GM23338 (cell line): ENCODE measurements around the gene CMIP. TPM values are rescaled to one million over a fixed set of nuclear protein-coding genes. Genes with fewer than 3 reads are reported as not detected.

Experiments
- ATAC-seq: fragments of 200-7000 bp; cut with Tn5 transposase; 3 replicates; pipeline ENCODE4 v1.9.1; 2020
- DNase-seq: peaks from one replicate; pipeline ENCODE4 v3.0.0-alpha.2; 2015; ENCODE audit warnings: low spot score
- H2AFZ ChIP-seq: fragments of 200-600 bp; sonication (generic); 2 replicates; pipeline ENCODE4 v1.8.0; 2016; ENCODE audit warnings: antibody characterized with exemption, mild to moderate bottlenecking, moderate library complexity
- H3F3A ChIP-seq: fragments of 200-600 bp; sonication (generic); replicated peaks from 2 replicates; pipeline ENCODE4 v1.8.0; 2017; ENCODE audit warnings: antibody characterized with exemption, mixed run types, low read depth
- H3K27ac ChIP-seq: fragments of 200-600 bp; sonication (generic); 2 replicates; pipeline ENCODE4 v1.6.1; 2016; ENCODE audit warnings: low read depth
- H3K27me3 ChIP-seq: fragments of 200-600 bp; sonication (generic); 2 replicates; pipeline ENCODE4 v1.8.0; 2016; ENCODE audit warnings: mild to moderate bottlenecking, mixed run types, moderate library complexity; ENCODE audit not compliant: insufficient read depth
- H3K36me3 ChIP-seq: fragments of 200-600 bp; sonication (generic); 2 replicates; pipeline ENCODE4 v1.8.0; 2016; ENCODE audit warnings: mild to moderate bottlenecking; ENCODE audit not compliant: insufficient read depth
- H3K4me1 ChIP-seq: fragments of 200-600 bp; sonication (generic); 2 replicates; pipeline ENCODE4 v1.8.0; 2016; ENCODE audit warnings: mild to moderate bottlenecking, moderate library complexity; ENCODE audit not compliant: insufficient read depth
- H3K4me2 ChIP-seq: fragments of 200-600 bp; sonication (generic); 2 replicates; pipeline ENCODE4 v1.7.1; 2017; ENCODE audit warnings: mixed run types
- H3K4me3 ChIP-seq: fragments of 200-600 bp; sonication (generic); 2 replicates; pipeline ENCODE4 v1.6.1; 2016; ENCODE audit warnings: mixed run types
- H3K79me2 ChIP-seq: fragments of 200-600 bp; sonication (generic); replicated peaks from 2 replicates; pipeline ENCODE4 v1.8.0; 2017; ENCODE audit warnings: mild to moderate bottlenecking; ENCODE audit not compliant: insufficient read depth
- H3K9me2 ChIP-seq: fragments of 200-600 bp; sonication (generic); 2 replicates; pipeline ENCODE4 v1.8.0; 2017; ENCODE audit not compliant: insufficient read depth
- H4K20me1 ChIP-seq: fragments of 200-600 bp; sonication (generic); replicated peaks from 2 replicates; pipeline ENCODE4 v1.8.0; 2017; ENCODE audit warnings: mild to moderate bottlenecking; ENCODE audit not compliant: insufficient read depth
- H3K27ac Mint-ChIP-seq: 2 replicates; pipeline ENCODE4 v1.8.0; 2020; ENCODE audit warnings: inconsistent platforms, mild to moderate bottlenecking, moderate library complexity, mixed read lengths
- H3K27me3 Mint-ChIP-seq: 3 replicates; pipeline ENCODE4 v1.8.0; 2022; ENCODE audit warnings: low read depth, mild to moderate bottlenecking, moderate library complexity, mixed read lengths, inconsistent platforms; ENCODE audit not compliant: insufficient read depth, poor library complexity
- H3K36me3 Mint-ChIP-seq: 3 replicates; pipeline ENCODE4 v1.8.0; 2021; ENCODE audit warnings: low read depth, mild to moderate bottlenecking, inconsistent platforms, moderate library complexity, mixed read lengths
- H3K4me1 Mint-ChIP-seq: 3 replicates; pipeline ENCODE4 v1.8.0; 2020; ENCODE audit warnings: mild to moderate bottlenecking, inconsistent platforms, mixed read lengths
- H3K4me3 Mint-ChIP-seq: 3 replicates; pipeline ENCODE4 v1.8.0; 2021; ENCODE audit warnings: moderate library complexity, mild to moderate bottlenecking, inconsistent platforms, mixed read lengths
- H3K9me3 Mint-ChIP-seq: 3 replicates; pipeline ENCODE4 v1.8.0; 2020; ENCODE audit warnings: moderate library complexity, mild to moderate bottlenecking, inconsistent platforms, mixed read lengths
- CTCF ChIP-seq, 2 experiments: fragments of 200-600 bp in 1 of 2; sonication (generic) in 1 of 2; conservative IDR thresholded peaks; 2 replicates each; pipeline versions ENCODE4 v1.5.1 to v1.6.1; 2016 to 2017; ENCODE audit warnings: antibody characterized with exemption in 2 of 2, low read depth in 2 of 2, mild to moderate bottlenecking in 2 of 2, moderate library complexity in 1 of 2
- EZH2 ChIP-seq: fragments of 200-600 bp; sonication (generic); IDR thresholded peaks from one replicate; pipeline ENCODE4 v1.8.0; 2017; ENCODE audit warnings: antibody characterized with exemption, mild to moderate bottlenecking, low read depth; ENCODE audit not compliant: unreplicated experiment
- JUNB ChIP-seq: IDR thresholded peaks from one replicate; pipeline ENCODE4 v1.6.1; 2016; ENCODE audit warnings: antibody characterized with exemption; ENCODE audit not compliant: unreplicated experiment
- POLR2AphosphoS5 ChIP-seq: IDR thresholded peaks from 2 replicates; pipeline ENCODE4 v1.6.1; 2016; ENCODE audit warnings: antibody characterized with exemption, low read depth
- STAT1 ChIP-seq: IDR thresholded peaks from one replicate; pipeline ENCODE4 v1.6.1; 2016; ENCODE audit warnings: antibody characterized with exemption; ENCODE audit not compliant: unreplicated experiment
- ZNF114 ChIP-seq: fragments of 250-450 bp; sonication (Bioruptor Pico); IDR thresholded peaks from 2 replicates; pipeline ENCODE4 v1.5.0; 2020; ENCODE audit warnings: mild to moderate bottlenecking, moderate library complexity
- ZNF331 ChIP-seq: fragments of 250-450 bp; sonication (Bioruptor Pico); IDR thresholded peaks from 2 replicates; pipeline ENCODE4 v1.5.0; 2020; ENCODE audit warnings: low read depth, mild to moderate bottlenecking, moderate library complexity
- polyA plus RNA-seq: library from polyadenylated mRNA; unstranded; fragments of >200 nt; fragmentation: Nextera tagmentation; extraction: Ambion mirVana; gene quantifications from 2 replicates; pipeline ENCODE4 v1.2.1, GENCODE V29; 2016
- total RNA-seq: library from RNA; depleted of rRNA; stranded (reverse); fragments of >200 nt; shearing (Covaris generic); gene quantifications from 2 replicates; pipeline ENCODE4 v1.2.3, GENCODE V29; 2014
- TF ChIP-seq, protein P1 (sequence below): IDR thresholded peaks from one replicate; pipeline ENCODE4 v1.6.1; 2018; ENCODE audit warnings: antibody characterized with exemption; ENCODE audit not compliant: unreplicated experiment
- TF ChIP-seq, protein P2 (sequence below): IDR thresholded peaks from 2 replicates; pipeline ENCODE4 v1.6.1; 2016; ENCODE audit warnings: antibody characterized with exemption

Gene CMIP
- total and polyA plus RNA-seq, 2 experiments from 2014 or later: 9.5 to 62.3 TPM

DNA sequence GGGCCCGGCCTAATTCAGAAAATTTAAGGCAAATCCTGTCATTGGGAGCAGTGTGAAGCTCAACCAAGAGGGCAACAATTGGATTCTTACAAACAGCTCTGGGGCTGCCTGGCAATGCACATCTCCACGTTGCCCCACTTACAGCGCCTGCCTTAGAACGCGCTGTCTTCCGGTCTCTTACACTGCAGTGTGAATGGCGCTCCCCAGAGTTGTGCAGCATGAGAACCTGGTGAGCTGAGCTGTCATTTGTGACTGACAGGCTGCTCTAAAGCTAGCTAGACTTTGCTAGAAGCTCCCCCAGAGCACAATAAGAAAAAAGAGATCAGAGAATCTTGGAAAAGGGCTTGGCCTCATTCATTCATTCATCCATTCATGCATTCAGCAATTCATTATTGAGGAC is 270.0 kb downstream of the CMIP start:
- no peak overlapping the region for H3K4me3 Mint-ChIP-seq
- Histone ChIP-seq H4K20me1 (no peaks in the 10 kb centered on the region), H3K4me1 (peaks cover 52% of the 10 kb centered on the region), H3K27me3 (no peaks in the 10 kb centered on the region), H3K4me3 (no peak overlapping the region), H3K27ac (no peak overlapping the region), H3K79me2 (no peaks in the 10 kb centered on the region), H2AFZ (no peak overlapping the region), H3K9me2 (no peaks in the 10 kb centered on the region), H3K4me2 (0 out of 2 replicates have a peak overlapping the region, but pooled peaks have one; percentile 44), H3K36me3 (no peaks in the 10 kb centered on the region), H3F3A (peaks cover 7% of the 10 kb centered on the region; the same call in 1 of the 2 replicates)
- DNase-seq (no peak), ATAC-seq (no peak)
- peaks cover 25% of the 10 kb centered on the region for H3K27me3 Mint-ChIP-seq
- H3K9me3 Mint-ChIP-seq: no peaks in the 10 kb centered on the region
- H3K36me3 Mint-ChIP-seq: no peaks in the 10 kb centered on the region
- no peak overlapping the region for H3K27ac Mint-ChIP-seq
- TF ChIP-seq ZNF331 (CRISPR knock-in tag) (no peak), POLR2AphosphoS5 (no peak), EZH2 (no peak), STAT1 (no peak), JUNB (no peak), ZNF114 (no peak), CTCF (conservative IDR thresholded peaks at IDR 0.05; ENCODE audit: low read depth in 2 of 2) (no peak)
- TF ChIP-seq, protein P1, sequence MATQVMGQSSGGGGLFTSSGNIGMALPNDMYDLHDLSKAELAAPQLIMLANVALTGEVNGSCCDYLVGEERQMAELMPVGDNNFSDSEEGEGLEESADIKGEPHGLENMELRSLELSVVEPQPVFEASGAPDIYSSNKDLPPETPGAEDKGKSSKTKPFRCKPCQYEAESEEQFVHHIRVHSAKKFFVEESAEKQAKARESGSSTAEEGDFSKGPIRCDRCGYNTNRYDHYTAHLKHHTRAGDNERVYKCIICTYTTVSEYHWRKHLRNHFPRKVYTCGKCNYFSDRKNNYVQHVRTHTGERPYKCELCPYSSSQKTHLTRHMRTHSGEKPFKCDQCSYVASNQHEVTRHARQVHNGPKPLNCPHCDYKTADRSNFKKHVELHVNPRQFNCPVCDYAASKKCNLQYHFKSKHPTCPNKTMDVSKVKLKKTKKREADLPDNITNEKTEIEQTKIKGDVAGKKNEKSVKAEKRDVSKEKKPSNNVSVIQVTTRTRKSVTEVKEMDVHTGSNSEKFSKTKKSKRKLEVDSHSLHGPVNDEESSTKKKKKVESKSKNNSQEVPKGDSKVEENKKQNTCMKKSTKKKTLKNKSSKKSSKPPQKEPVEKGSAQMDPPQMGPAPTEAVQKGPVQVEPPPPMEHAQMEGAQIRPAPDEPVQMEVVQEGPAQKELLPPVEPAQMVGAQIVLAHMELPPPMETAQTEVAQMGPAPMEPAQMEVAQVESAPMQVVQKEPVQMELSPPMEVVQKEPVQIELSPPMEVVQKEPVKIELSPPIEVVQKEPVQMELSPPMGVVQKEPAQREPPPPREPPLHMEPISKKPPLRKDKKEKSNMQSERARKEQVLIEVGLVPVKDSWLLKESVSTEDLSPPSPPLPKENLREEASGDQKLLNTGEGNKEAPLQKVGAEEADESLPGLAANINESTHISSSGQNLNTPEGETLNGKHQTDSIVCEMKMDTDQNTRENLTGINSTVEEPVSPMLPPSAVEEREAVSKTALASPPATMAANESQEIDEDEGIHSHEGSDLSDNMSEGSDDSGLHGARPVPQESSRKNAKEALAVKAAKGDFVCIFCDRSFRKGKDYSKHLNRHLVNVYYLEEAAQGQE: no peak
- TF ChIP-seq, protein P2, sequence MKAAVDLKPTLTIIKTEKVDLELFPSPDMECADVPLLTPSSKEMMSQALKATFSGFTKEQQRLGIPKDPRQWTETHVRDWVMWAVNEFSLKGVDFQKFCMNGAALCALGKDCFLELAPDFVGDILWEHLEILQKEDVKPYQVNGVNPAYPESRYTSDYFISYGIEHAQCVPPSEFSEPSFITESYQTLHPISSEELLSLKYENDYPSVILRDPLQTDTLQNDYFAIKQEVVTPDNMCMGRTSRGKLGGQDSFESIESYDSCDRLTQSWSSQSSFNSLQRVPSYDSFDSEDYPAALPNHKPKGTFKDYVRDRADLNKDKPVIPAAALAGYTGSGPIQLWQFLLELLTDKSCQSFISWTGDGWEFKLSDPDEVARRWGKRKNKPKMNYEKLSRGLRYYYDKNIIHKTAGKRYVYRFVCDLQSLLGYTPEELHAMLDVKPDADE: no peak
- H3K4me1 Mint-ChIP-seq: peaks cover 66% of the 10 kb centered on the region
